SH-SY5Y (cell line): ENCODE results near the gene THOP1.

ENCODE experiments used
- GATA2 ChIP-seq: IDR thresholded peaks from 2 replicates; pipeline ENCODE4 v1.6.1; 2011; ENCODE audit warnings: mild to moderate bottlenecking, low read depth, low read length
- GATA3 ChIP-seq: IDR thresholded peaks from 2 replicates; pipeline ENCODE4 v1.6.1; 2011; ENCODE audit warnings: low read depth, mild to moderate bottlenecking, low read length, moderate library complexity

THOP1 gene

GRCh38 chr19:2768365-2769132 lies 16.8 kb upstream of the THOP1 start:
- TF ChIP-seq GATA3: no peak
- no peak for TF ChIP-seq GATA2

- TF ChIP-seq GATA2 (no peak), GATA3 (no peak)
These were observed 16.1 kb upstream of the THOP1 start for GRCh38 chr19:2769218-2769617.

- TF ChIP-seq GATA2 (no peak), GATA3 (no peak)
These were observed 15.0 kb upstream of the THOP1 start for GRCh38 chr19:2770055-2771013.

GRCh38 chr19:2771786-2772674 lies 13.3 kb upstream of the THOP1 start:
- TF ChIP-seq GATA2 (no peak), GATA3 (no peak)

GRCh38 chr19:2774083-2774679 lies 11.1 kb upstream of the THOP1 start:
- no peak for TF ChIP-seq GATA2
- TF ChIP-seq GATA3: no peak

GRCh38 chr19:2774953-2775555 lies 10.2 kb upstream of the THOP1 start:
- no peak for TF ChIP-seq GATA3
- TF ChIP-seq GATA2: no peak

GRCh38 chr19:2775556-2776430 lies 9.5 kb upstream of the THOP1 start:
- TF ChIP-seq GATA3 (no peak), GATA2 (no peak)

GRCh38 chr19:2777952-2778683 lies 7.2 kb upstream of the THOP1 start:
- no peak for TF ChIP-seq GATA2
- no peak for TF ChIP-seq GATA3

- TF ChIP-seq GATA2: no peak
- TF ChIP-seq GATA3: no peak
These were observed 6.1 kb upstream of the THOP1 start for GRCh38 chr19:2779121-2779740.

- TF ChIP-seq GATA3 (no peak), GATA2 (no peak)
These were observed 5.0 kb upstream of the THOP1 start for GRCh38 chr19:2780284-2780683.

GRCh38 chr19:2782329-2782935 lies 2.9 kb upstream of the THOP1 start:
- TF ChIP-seq GATA3: no peak
- no peak for TF ChIP-seq GATA2
